ENCODE results near the gene BOLA2B.
"Not testable (repeated sequence)": the region's sequence is repeated elsewhere in the genome, so short reads cannot be mapped to it uniquely, and the experiment has no call there.

The BOLA2B gene

DNA sequence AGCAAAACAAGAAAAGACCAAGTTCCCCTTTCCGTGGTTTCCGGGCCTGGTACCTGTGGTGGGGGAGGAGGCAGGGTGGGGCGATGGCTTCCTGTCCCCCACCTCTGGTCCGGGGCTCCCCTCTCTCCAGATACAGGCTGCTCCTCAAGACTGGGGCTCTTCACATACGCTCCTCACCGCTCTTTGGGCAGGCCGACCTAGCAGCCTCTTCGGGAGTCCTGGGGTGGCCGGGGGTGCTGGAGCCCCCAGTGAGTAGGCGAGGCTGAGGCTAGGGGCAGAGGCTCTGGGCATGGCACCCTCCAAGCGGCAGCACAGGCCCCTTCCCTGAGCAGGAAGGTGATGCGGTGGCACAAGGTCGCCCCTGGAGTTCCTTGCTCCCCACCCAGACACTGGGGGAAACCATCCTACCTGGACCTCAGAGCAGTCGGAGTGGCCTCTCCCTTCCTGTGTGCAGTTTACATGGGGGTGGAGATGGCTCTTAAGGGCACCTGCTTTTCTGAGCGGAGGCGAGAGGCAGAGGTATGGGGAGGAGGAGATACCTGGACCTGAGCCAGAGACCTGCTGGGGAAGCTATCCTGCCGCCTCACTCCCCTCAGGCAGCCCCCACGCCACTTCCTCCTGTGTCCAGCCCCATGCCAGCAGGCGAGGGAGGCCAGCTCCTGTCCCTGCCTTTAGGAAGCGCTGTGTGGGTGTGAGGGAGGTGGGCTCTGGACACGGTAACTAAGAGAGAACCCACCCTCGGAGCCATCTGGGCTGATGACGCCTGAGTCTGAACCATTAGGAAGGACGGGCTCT is 9.2 kb downstream of the BOLA2B start:
- no peak for DNase-seq (ENCODE audit: low read depth)

DNA sequence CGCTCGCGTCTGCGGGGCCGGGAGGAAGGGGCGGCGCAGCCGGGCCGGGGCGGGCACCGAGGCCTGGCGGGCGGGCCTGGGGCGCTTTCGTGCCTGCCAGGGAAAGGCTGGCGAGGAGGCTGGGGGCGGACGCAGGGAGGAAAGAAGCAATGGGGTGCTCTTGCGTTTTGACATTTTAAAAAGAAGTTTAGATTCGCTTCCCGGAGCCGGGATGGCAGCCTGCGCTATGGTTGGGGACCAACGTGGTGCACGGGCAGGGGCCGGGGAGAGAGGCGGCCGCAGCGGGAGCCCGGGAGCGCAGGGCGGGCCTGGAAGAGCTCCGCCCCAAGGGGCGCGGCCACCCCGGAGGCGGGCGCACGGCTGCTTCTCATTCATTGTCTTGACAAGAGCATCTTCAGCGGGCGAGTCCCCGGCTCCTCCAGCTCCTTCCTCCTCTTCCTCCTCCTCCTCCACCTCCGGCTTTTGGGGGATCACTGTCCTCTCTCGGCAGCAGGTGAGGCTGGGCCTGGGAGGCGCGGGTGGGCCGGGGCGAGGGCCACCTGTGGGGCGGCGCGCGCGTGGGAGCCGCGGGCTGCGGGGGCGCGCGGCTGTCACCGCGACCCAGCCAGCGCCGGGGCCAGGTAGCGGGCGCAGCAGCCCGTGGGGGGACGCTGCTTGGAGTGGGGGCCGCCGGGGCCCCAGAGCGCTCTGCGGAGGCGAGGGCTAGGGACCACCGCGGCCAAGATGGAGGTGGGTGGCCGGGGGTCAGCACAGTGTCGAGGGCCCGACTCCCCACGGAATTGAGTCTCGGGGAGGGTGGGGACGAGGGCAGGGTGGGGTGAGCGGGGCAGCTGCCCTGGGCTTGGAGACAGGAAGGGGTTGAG is 10.0 kb downstream of the BOLA2B start, which contains the start of gene CORO1A:
Gene CORO1A (plus strand): TSS at position 370 of the 863 bp plus-strand sequence. CDS start 1,608 bp downstream, outside the sequence.
- DNase-seq (ENCODE audit: low read depth), result peak; percentile 64

DNA sequence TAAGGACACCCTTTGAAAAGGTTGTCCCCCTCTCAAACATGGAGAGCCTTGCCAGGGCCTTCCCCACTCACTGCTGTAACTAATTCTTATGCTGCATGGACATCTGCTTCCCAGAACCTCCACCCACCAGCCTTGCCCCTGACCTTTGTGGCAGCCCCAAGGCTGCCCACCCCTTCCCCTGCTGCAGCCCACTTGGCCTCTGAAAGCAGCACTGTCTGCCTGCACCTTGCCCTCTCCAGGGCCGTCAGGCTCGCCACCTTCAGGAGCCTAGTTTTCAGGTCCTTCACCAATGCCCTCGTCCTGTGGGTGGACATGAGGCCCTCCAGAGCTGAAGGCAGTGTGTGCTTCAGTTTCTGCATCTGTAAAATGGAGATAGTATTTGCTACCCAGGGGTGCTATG is 12.7 kb downstream of the BOLA2B start:
- no peak for DNase-seq (ENCODE audit: low read depth)

DNA sequence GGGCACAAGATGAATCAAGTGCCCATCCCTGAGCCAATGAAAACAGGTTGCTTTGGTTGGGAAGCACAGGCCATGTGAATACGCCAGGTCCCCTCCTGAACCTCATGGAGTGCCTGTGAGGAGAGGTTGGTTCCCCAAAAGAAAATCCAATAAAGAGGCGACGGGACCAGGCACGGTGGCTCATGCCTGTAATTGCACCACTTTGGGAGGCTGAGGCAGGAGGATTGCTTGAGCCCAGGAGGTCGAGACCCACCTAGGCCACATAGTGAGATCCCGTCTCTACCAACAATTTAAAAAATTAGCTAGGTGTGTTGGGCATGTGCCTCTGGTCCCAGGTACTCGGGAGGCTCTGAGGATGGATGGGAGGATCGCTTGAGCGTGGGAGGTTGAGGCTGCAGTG is 13.5 kb downstream of the BOLA2B start:
- DNase-seq (ENCODE audit: low read depth), result no peak

DNA sequence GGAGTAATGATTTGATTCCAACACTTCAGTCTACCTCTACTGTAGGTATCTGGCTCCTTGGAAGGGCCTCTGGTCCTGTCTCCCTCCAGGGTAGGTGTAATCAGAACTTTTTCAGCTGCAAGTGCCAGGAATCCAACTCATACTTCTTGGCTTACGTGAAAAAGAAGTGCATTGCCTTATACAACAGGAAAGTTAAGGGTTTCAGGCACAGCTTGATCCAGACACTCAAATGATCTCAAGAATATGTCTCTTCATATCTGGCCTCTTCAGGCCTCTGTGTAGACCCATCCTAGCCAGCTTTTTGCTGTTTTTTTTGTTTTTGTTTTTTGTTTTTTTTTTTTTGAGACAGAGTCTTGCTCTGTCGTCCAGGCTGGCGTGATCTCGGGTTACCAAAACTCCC is 14.3 kb downstream of the BOLA2B start:
- DNase-seq (ENCODE audit: low read depth), result no peak

DNA sequence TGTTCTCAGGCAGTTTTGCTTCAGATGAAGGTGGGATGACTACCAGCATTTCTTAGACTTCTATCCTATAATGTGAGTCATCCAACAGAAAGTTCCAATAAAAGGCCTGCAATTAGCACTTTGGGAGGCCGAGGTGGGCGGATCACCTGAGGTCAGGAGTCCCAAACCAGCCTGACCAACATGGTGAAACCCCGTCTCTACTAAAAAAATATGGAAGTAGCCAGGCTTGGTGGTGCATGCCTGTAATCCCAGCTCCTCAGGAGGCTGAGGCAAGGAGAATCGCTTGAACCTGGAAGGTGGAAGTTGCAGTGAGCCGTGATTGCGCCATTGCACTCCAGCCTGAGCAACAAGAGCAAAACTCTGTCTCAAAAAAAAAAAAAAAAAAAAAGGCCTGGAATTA is 16.6 kb downstream of the BOLA2B start:
- not testable (repeated sequence) for DNase-seq (ENCODE audit: low read depth)

DNA sequence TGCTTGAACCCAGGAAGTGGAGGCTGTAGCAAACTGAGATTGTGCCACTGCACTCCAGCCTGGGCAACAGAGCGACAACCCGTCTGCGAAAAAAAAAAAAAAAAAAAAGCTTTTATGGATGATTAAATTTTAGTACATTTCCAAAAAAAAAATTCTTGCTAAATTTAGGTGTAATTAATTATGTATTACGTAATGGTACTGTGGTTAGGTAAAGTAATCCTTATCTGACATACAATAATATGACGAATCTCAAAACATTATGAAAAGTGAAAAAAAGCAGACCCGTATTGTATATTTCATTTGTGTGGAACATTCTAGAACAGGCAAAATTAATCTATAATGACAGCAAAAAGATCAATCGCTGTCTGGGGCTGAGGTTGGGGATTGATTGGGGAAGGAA is 20.4 kb downstream of the BOLA2B start:
- DNase-seq (ENCODE audit: low read depth), result no peak

DNA sequence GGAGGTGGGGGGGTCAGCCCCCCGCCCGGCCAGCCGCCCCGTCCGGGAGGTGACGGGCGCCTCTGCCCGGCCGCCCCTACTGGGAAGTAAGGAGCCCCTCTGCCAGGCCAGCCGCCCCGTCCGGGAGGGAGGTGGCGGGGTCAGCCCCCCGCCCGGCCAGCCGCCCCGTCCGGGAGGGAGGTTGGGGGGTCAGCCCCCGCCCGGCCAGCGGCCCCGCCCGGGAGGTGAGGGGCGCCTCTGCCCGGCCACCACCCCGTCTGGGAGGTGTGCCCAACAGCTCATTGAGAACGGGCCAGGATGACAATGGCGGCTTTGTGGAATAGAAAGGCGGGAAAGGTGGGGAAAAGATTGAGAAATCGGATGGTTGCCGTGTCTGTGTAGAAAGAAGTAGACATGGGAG is 23.3 kb downstream of the BOLA2B start:
- not testable (repeated sequence) for DNase-seq (ENCODE audit: low read depth)

DNA sequence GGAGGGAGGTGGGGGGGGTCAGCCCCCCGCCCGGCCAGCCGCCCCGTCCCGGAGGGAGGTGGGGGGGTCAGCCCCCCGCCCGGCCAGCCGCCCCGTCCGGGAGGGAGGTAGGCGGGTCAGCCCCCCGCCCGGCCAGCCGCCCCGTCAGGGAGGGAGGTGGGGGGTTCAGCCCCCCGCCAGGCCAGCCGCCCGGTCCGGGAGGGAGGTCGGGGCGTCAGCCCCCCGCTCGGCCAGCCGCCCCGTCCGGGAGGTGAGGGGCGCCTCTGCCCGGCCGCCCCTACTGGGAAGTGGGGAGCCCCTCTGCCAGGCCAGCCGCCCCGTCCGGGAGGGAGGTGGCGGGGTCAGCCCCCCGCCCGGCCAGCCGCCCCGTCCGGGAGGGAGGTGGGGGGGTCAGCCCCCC is 24.1 kb downstream of the BOLA2B start:
- not testable (repeated sequence) for DNase-seq (ENCODE audit: low read depth)

DNA sequence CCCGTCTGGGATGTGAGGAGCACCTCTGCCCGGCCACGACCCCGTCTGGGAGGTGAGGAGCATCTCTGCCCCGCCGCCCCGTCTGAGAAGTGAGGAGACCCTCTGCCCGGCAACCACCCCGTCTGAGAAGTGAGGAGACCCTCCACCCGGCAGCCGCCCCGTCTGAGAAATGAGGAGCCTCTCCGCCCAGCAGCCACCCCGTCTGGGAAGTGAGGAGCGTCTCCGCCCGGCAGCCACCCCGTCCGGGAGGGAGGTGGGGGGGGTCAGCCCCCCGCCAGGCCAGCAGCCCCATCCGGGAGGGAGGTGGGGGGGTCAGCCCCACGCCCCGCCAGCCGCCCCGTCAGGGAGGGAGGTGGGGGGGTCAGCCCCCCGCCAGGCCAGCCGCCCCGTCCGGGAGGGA is 24.7 kb downstream of the BOLA2B start:
- not testable (repeated sequence) for DNase-seq (ENCODE audit: low read depth)

DNA sequence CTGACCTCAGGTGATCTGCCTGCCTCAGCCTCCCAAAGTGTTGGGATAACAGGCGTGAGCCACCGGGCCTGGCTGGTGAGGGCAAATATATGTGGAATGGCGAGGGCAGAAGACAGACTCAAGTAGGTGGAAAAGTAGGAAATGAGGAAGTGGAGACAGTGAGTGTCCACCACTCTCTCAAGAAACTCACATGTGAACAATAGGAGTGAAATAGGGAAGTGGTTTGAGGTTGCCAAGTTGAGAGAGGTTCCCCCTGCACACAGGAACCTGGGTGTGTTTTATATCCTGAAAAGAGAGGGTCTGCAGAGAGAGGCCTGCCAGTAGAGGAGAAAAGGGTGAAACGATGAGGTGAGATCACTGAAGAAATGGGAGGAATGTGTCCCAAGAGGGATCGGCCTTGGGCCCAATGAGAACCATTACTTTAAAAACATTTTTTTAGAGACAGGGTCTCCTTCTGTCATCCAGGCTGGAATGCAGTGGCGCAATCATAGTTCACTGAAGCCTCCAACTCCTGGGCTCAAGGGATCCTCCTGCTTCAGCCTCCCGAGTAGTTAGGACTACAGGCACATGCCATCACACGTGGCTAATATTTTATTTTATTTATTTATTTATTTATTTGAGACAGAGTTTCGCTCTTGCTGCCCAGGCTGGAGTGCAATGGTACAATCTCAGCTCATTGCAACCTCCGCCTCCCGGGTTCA is 27.1 kb downstream of the BOLA2B start:
- DNase-seq (ENCODE audit: low read depth), result no peak

DNA sequence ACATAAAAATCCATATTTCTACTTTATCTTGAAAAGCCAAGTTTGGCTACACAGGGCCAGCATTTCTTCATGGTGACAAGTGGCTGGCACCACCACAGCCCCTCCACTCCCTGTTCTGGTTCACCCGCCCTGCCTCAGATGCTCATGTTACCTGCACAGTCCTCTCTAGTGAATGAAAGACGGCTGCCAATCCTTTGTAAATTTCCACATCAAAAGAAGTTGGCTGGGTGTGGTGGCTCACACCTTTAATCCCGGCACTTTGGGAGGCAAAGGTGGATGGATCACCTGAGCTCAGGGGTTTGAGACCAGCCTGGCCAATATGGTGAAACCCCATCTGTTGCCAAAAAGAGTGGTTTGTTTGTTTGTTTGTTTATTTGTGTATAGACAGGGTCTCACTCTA is 29.9 kb downstream of the BOLA2B start:
- DNase-seq (ENCODE audit: low read depth), result no peak

DNA sequence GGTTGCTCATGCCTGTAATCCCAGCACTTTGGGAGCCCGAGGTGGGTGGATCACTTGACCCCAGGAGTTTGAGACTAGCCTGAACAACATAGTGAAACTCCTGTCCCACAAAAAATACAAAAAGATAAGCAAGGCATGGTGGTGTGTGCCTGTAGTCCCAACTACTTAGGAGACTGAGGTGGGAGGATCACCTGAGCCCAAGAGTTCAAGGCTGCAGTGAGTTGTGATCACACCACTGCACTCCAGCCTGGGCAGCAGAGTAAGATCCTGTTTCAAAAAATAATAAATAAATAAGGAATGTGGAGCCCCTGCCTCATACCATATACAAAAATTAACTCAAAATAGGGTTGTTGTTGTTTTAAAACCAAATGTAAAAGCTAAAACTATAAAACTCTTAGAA is 36.3 kb downstream of the BOLA2B start:
- no peak for DNase-seq (ENCODE audit: low read depth)

DNA sequence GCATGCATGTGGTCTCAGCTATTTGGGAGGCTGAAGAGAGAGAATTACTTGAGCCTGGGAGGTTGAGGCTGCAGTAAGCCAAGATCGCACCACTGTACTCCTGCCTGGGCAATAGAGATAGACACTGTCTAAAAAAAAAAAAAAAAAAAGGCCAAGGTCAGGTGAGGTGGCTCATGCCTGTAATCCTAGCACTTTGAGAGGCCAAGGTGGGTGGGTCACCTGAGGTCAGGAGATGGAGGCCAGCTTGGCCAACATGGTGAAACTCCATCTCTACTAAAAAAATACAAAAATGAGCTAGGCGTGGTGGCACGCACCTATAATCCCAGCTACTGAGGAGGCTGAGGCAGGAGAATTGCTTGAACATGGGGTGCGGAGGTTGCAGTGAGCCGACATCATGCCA is 38.3 kb downstream of the BOLA2B start:
- DNase-seq (ENCODE audit: low read depth), result no peak

DNA sequence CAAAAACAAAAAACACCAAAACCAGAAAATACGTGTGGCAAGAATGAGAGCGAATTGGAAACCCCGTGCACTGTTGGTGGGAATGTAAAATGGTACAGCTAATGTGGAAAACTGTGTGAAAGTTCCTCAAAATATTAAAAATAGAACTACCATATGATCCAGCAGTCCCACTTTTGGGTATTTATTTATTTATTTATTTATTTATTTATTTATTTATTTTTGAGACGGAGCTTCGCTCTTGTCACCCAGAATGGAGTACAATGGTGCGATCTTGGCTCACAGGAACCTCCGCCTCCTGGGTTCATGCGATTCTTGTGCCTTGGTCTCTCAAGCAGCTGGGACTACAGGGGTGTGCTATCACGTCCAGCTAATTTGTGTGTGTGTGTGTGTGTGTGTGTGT is 40.9 kb downstream of the BOLA2B start:
- no peak for DNase-seq (ENCODE audit: low read depth)

DNA sequence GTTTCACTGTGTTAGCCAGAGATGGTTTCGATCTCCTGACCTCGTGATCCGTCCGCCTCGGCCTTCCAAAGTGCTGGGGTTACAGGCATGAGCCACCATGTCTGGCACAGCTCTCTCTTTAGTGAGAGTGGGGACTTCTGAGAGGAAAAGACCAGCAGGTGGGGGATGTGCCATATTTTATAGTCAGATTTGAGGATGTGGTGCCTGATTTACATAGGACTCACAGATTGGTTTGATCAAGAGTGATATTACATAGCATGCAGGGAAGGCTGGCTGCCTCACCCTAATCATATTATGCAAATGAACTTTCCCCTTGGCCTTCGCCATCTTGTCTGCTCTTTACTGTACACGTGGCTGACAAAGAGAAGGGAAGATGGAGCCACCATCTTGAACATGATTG is 42.4 kb downstream of the BOLA2B start:
- DNase-seq (ENCODE audit: low read depth), result no peak

DNA sequence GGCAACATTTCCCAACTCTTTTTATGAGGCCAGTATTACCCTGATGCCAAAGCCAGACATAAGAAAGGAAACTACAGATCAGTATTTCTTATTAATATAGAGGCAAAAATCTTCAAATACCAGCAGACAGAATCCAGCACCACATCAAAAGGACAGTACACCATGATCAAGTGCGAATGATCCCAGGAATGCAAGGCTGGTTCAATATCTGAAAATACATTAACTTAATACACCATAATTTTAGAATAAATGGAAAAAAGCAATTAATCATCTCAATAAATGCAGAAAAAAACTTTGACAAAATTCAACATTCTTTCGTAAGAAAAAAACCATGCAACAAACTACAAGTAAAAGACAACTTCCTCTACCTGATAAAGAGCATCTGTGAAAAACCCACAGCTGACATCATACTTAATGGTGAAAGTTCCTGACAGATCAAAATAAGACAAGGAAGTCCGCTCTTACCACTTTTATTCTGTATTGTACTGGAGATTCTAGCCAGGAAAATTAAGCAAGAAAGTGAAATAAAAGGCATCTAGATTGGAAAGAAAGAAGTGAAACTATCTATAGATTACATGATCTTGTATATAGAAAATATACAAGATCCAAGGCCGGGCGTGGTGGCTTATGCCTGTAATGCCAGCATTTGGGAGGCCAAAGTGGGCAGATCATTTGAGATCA is 44.1 kb downstream of the BOLA2B start:
- DNase-seq (ENCODE audit: low read depth), result no peak

DNA sequence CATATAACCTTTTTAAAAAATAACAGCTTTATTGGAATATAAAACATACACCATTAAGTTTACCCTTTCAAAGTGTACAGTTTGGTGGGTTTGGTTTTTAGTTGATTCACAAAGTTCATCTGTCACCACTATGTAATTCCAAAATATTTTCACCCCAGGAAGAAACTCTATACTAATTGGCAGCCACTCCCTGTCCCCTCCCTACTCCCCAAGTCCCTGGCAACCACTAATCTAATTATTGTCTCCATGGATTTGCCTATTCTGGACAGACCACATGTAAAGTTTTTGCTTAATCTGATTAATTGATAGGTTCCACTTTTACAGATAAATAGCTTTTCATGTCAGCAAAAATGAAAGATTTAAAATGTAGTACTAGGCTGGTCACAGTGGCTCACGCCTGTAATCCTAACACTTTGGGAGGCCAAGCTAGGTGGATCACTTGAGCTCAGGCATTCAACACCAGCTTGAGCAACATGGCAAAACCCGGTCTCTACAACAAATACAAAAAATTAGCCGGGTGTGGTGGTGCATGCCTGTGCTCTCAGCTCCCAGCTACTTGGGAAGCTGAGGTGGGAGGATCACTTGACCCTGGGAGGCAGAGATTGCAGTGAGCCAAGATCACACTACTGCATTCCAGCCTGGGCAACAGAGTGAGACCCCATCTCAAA is 45.5 kb downstream of the BOLA2B start:
- DNase-seq (ENCODE audit: low read depth), result no peak

DNA sequence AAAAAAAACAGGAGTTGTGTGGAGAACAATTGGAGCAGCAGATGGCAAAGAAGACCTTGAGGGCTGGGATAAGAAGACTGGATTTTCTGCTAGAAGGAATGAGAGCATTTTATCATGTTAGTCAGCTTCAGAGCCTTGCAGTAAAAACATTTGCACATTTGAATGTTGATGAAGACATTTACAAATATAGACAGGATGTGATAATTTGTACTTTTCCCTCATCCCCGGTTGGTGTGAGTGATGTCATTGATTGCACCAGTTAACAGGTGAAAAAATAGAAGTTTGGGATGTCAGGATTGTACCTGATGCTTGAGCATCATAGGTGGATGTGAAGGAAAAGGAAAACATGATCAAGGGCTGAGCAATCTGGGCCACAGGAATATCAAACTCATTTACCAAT is 47.8 kb downstream of the BOLA2B start:
- DNase-seq (ENCODE audit: low read depth), result no peak

DNA sequence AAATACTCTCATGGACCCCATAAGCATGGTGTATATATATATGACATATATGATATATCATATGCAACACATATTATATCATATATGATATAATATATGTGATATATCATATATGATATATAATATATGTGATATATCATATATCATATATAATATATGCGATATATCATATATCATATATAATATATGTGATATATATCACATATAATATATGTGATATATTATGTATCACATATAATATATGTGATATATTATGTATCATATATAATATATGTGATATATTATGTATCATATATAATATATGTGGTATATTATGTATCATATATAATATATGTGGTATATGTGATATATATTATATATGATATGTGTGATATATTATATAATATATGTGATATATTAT is 48.5 kb downstream of the BOLA2B start:
- no peak for DNase-seq (ENCODE audit: low read depth)

DNA sequence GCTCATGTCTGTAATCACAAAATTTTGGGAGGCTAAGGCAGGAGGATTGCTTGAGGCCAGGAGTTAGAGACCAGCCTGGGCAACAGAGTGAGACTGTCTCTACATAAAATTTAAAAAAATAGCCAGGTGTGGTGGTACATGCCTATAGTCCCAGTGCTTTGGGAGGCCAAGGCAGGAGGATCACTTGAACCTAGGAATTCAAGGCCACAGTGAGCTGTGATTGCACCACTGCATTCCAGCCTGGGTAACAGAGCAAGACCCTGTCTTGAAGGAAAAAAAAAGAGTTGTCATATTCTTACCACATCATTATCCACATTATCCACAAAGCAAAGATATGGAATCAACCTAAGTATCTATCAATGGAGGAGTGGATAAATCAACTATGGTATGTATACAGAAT is 49.4 kb downstream of the BOLA2B start:
- DNase-seq (ENCODE audit: low read depth), result no peak

DNA sequence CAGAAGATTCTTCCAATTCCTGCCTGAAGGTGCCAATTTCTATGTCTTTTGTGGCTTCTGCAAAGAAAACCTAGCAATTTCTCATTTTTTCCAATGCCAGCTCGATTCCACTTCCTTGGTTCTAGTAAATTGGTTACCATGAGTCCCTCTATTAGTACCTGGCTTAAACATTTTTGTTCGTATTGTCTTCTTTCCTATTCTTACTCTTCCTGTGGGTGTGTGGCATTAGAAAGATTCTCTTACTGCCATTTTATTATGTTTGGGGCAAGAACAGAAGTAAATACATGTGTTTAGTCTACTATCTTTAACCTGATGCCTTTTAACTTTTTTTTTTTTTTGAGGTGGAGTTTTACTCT is 50.1 kb downstream of the BOLA2B start:
- no peak for DNase-seq (ENCODE audit: low read depth)

Measured in fibroblast of gingiva (primary cell).